Adrenal gland (tissue), 12 donors: ENCODE results near the gene CFAP73. TPM values are rescaled to one million over a fixed set of nuclear protein-coding genes. Genes with fewer than 3 reads are reported as not detected.

Experiments
- DNase-seq, 7 donors: peaks; one replicate each; pipeline ENCODE4 v3.0.0-alpha.2; 2019 to 2020
- H3K27ac ChIP-seq, 5 donors: fragments of 200-600 bp; sonication (generic) in 4 of 5; 1 replicate in 3 of 5; 2 replicates in 2 of 5; pipeline versions ENCODE4 v1.5.1 to v1.8.0; 2016 to 2020; ENCODE audit warnings: mild to moderate bottlenecking in 1 of 5
- H3K27me3 ChIP-seq: fragments of 200-600 bp; 2 replicates; pipeline ENCODE4 v1.8.0; 2021
- H3K36me3 ChIP-seq, 2 donors: fragments of 200-600 bp; replicated peaks in 1 of 2; 1 replicate in 1 of 2; 2 replicates in 1 of 2; pipeline versions ENCODE4 v1.5.1 to v1.8.0; 2018 to 2022
- H3K4me1 ChIP-seq, 2 donors: fragments of 200-600 bp; replicated peaks in 1 of 2; 1 replicate in 1 of 2; 2 replicates in 1 of 2; pipeline versions ENCODE4 v1.5.1 to v1.8.0; 2018 to 2021
- H3K4me3 ChIP-seq, 4 donors: fragments of 200-600 bp; sonication (generic) in 3 of 4; one replicate each; pipeline ENCODE4 v1.5.1; 2016 to 2018
- H3K9me3 ChIP-seq, 3 donors: fragments of 200-600 bp; sonication (generic) in 1 of 3; replicated peaks in 1 of 3; 1 replicate in 2 of 3; 2 replicates in 1 of 3; pipeline versions ENCODE4 v1.5.1 to v1.8.0; 2016 to 2021
- POLR2A ChIP-seq, 2 donors: fragments of 450-650 bp; IDR thresholded peaks; one replicate each; pipeline ENCODE4 v1.6.1; 2017; ENCODE audit warnings: antibody characterized with exemption in 2 of 2, mild to moderate bottlenecking in 2 of 2, moderate library complexity in 1 of 2
- WGBS, 4 donors: extraction: QIAGEN DNeasy Blood & Tissue Kit in 2 of 4; methylation state at CpG; one replicate each; pipeline versions ENCODE4 v1.1.5 to v1.1.7; 2013 to 2017; 5-methylcytosine and 5-hydroxymethylcytosine counted together
- intact Hi-C, 2 donors: fragments of 100-400 bp; cut with DNase I; formaldehyde crosslinking; loops; one replicate each; pipeline versions ENCODE4 v1.14.1 to v1.15.0; 2022 to 2023
- microRNA-seq, 3 donors: library from miRNA; unstranded; fragments of <30 nt; microRNA quantifications; one replicate each; pipeline ENCODE4, GENCODE V29; 2017 to 2020
- polyA plus RNA-seq, 3 donors: library from polyadenylated mRNA; stranded (reverse); fragments of 200-250 nt in 2 of 3; fragments of 350-450 nt in 1 of 3; fragmentation: Illumina TruSeq in 1 of 3; extraction: RNeasy Lipid Tissue Mini Kit (QIAGEN cat#74804) in 1 of 3; gene quantifications; one replicate each; pipeline ENCODE4 v1.2.3, GENCODE V29; 2013 to 2014
- small RNA-seq, 2 donors: library from RNA; depleted of rRNA; stranded (forward); fragments of <200 nt; gene quantifications; one replicate each; pipeline ENCODE3, GENCODE V24; 2016
- total RNA-seq, 9 donors: library from RNA; depleted of rRNA in 4 of 9; stranded (reverse); fragments of >200 nt in 4 of 9; fragments of 120-200 nt in 1 of 9; fragmentation: NEBNext Ultra II Directional in 1 of 9; extraction: Animal tissue kit (Norgen Biotek cat#: 25700) in 1 of 9; gene quantifications; one replicate each; pipeline versions ENCODE4 v1.1.0 to v1.2.4, GENCODE V29; 2013 to 2023
- TF ChIP-seq, protein P1 (sequence below), 6 experiments: fragments of 450-650 bp in 4 of 6; fragments of 200-600 bp in 2 of 6; sonication (generic) in 1 of 6; IDR thresholded peaks; 1 replicate in 5 of 6; 2 replicates in 1 of 6; pipeline versions ENCODE4 v1.5.1 to v1.8.0; 2016 to 2021; ENCODE audit warnings: antibody characterized with exemption in 6 of 6, mild to moderate bottlenecking in 2 of 6, moderate library complexity in 1 of 6
- donor health status: healthy with polysubstance abuse.
- donor health status: Bipolar disorder and iron deficiency.
- donor health status: DM: yes; HTN: yes; CAD: no.
- donor health status: DM: no; HTN: no; CAD: no.
- donor health status: DM: no; HTN: no; CAD: no.
- donor health status: DM: yes; HTN: yes; CAD: no.

Gene CFAP73
- total and polyA plus RNA-seq, 12 donors: 0.14 to 0.57 (median 0.24) TPM; not detected in 7

DNA sequence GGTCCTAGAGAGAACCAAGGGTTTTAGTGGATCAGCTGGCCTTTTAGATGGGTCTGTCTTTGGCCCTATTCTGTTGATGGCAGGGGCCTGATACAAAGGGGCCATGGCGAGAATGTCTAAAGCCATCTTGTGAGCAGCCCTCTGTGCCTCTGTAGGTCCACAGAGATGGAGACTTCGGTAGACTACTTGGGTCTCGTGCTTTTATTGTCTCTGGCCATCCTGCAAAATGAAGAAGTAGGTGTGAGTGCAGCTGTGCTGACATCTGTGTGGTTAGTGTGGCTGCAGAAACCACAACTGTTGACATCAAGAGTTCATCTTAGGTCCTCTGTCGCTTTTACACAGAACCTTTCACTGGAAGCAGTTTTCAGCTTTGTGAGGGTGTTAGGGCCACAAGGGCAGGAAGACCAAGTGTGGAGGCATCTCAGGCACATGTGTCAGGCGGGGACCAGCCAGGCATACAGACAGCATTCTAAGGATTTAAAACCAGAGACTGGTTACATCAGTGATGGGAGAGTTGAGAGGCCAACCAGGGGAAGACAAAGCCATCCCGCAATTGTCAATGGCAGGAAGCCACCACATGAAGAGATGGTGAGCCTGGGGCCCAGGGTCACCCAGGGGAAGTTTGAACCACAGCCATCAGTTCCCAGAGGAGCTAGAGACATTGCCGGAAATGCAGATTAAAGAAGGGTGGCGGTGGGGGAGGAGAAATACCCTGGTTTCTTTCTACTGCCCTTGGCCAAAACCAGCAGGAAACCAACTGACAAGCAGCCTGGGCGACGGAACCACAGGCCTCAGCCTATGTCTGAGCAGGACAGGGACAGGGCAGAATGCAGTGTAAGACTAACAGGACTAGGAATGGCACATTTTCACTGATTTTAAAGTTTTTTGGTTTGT is 58.8 kb downstream of the CFAP73 start:
- Histone ChIP-seq H3K27ac (peak overlapping the region in 4 of 5 donors; percentile 14 to 82 (median 42)), H3K4me3 (no peak overlapping the region)

More for the DNA sequence above, 58.8 kb downstream of the CFAP73 start:
- WGBS, 4 donors: 57 to 63% (median 62%) methylated on average over 10 of the region's 10 CpGs
- DNase-seq: peak in 4 of 7 donors; percentile 59 to 80 (median 74)
- Histone ChIP-seq H3K36me3 (no peaks in the 10 kb centered on the region), H3K27me3 (no peaks in the 10 kb centered on the region), H3K9me3 (no peaks in the 10 kb centered on the region), H3K4me1 (peaks cover 17 to 23% of the 10 kb centered on the region in 2 donors)
- TF ChIP-seq, protein P1, sequence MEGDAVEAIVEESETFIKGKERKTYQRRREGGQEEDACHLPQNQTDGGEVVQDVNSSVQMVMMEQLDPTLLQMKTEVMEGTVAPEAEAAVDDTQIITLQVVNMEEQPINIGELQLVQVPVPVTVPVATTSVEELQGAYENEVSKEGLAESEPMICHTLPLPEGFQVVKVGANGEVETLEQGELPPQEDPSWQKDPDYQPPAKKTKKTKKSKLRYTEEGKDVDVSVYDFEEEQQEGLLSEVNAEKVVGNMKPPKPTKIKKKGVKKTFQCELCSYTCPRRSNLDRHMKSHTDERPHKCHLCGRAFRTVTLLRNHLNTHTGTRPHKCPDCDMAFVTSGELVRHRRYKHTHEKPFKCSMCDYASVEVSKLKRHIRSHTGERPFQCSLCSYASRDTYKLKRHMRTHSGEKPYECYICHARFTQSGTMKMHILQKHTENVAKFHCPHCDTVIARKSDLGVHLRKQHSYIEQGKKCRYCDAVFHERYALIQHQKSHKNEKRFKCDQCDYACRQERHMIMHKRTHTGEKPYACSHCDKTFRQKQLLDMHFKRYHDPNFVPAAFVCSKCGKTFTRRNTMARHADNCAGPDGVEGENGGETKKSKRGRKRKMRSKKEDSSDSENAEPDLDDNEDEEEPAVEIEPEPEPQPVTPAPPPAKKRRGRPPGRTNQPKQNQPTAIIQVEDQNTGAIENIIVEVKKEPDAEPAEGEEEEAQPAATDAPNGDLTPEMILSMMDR (IDR thresholded peaks at IDR 0.05): no peak
- TF ChIP-seq POLR2A (IDR thresholded peaks at IDR 0.05): no peak
- intact Hi-C loops: loop anchor here in 1 of 2 donors (10.0 kb wide), 1 partner anchor 87 kb away; no protein-coding TSS in a partner anchor

Small RNAs within 50 kb of the gene (microRNA-seq; reads per million reads assigned to microRNA genes)
- 0 reads per million in 3 donors for gene MIR7106

Small RNAs within 50 kb of the gene (small RNA-seq; reads per million reads assigned to genes)
- gene MIR7106: 0 reads per million in 2 donors
- 0 reads per million in 2 donors for gene RF00019

Other genes starting within 250 kb of the CFAP73 start
- gene OAS1, start 242.8 kb upstream of the CFAP73 start, total RNA-seq: 10 to 100 TPM in 8 of 9 donors, 1 to 10 TPM in 1; 9.1 to 32.0 (median 17.2) TPM
- gene OAS1, start 242.8 kb upstream of the CFAP73 start, polyA plus RNA-seq: 10 to 100 TPM in 2 of 3 donors, 1 to 10 TPM in 1; 9.2 to 31.2 (median 22.1) TPM
- 10 to 100 TPM in 6 of 9 donors, 1 to 10 TPM in 3; 5.5 to 19.4 (median 11.5) TPM for gene OAS3, start 211.2 kb upstream of the CFAP73 start, total RNA-seq
- gene OAS3, start 211.2 kb upstream of the CFAP73 start, polyA plus RNA-seq: 1 to 10 TPM; 2.7 to 9.3 (median 6.8) TPM
- gene OAS2, start 171.2 kb upstream of the CFAP73 start, total RNA-seq: 10 to 100 TPM in 3 of 9 donors, 1 to 10 TPM in 6; 2.5 to 29.1 (median 8.3) TPM
- 10 to 100 TPM in 1 of 3 donors, 1 to 10 TPM in 2; 3.5 to 30.4 (median 9.5) TPM for gene OAS2, start 171.2 kb upstream of the CFAP73 start, polyA plus RNA-seq
- 10 to 100 TPM in 3 of 9 donors, 1 to 10 TPM in 6; 1.3 to 20.0 (median 7.4) TPM for gene DTX1, start 93.0 kb upstream of the CFAP73 start, total RNA-seq
- gene DTX1, start 93.0 kb upstream of the CFAP73 start, polyA plus RNA-seq: 1 to 10 TPM; 2.8 to 8.4 (median 4.7) TPM
- 10 to 100 TPM; 22.6 to 90.4 (median 43.6) TPM for gene RASAL1, start 14.0 kb upstream of the CFAP73 start, total RNA-seq
- gene RASAL1, start 14.0 kb upstream of the CFAP73 start, polyA plus RNA-seq: 10 to 100 TPM; 38.9 to 54.2 (median 40.7) TPM
- gene DDX54, start 35.8 kb downstream of the CFAP73 start, total RNA-seq: 100 to 1,000 TPM in 2 of 9 donors, 10 to 100 TPM in 7; 41.9 to 109 (median 78.3) TPM
- 10 to 100 TPM; 27.9 to 60.5 (median 44.4) TPM for gene DDX54, start 35.8 kb downstream of the CFAP73 start, polyA plus RNA-seq
- gene RITA1, start 36.0 kb downstream of the CFAP73 start, total RNA-seq: 10 to 100 TPM; 31.7 to 84.1 (median 41.2) TPM
- 10 to 100 TPM; 17.5 to 19.6 (median 18.6) TPM for gene RITA1, start 36.0 kb downstream of the CFAP73 start, polyA plus RNA-seq
- gene TPCN1, start 71.7 kb downstream of the CFAP73 start, total RNA-seq: 100 to 1,000 TPM in 3 of 9 donors, 10 to 100 TPM in 6; 21.2 to 144 (median 81.2) TPM
- 100 to 1,000 TPM in 1 of 3 donors, 10 to 100 TPM in 2; 35.1 to 198 (median 80.6) TPM for gene TPCN1, start 71.7 kb downstream of the CFAP73 start, polyA plus RNA-seq
- 100 to 1,000 TPM in 8 of 9 donors, 10 to 100 TPM in 1; 67.6 to 286 (median 157) TPM for gene SLC8B1, start 185.4 kb downstream of the CFAP73 start, total RNA-seq
- gene SLC8B1, start 185.4 kb downstream of the CFAP73 start, polyA plus RNA-seq: 100 to 1,000 TPM; 194 to 288 (median 216) TPM
- 100 to 1,000 TPM in 8 of 9 donors, 10 to 100 TPM in 1; 66.7 to 416 (median 347) TPM for gene PLBD2, start 208.9 kb downstream of the CFAP73 start, total RNA-seq
- 100 to 1,000 TPM; 128 to 467 (median 142) TPM for gene PLBD2, start 208.9 kb downstream of the CFAP73 start, polyA plus RNA-seq